Heart left ventricle (tissue), 13 donors: ENCODE results near the gene KRTAP4-16.

Source experiments
- POLR2A ChIP-seq, 2 donors: fragments of 450-650 bp; IDR thresholded peaks; one replicate each; pipeline ENCODE4 v1.6.1; 2017; ENCODE audit warnings: antibody characterized with exemption in 2 of 2, mild to moderate bottlenecking in 2 of 2, moderate library complexity in 2 of 2
- TF ChIP-seq, protein P1 (sequence below), 12 donors: fragments of 200-600 bp; sonication (generic) in 4 of 12; IDR thresholded peaks; one replicate each; pipeline versions ENCODE4 v1.5.0 to v1.8.0; 2018 to 2022; ENCODE audit warnings: antibody characterized with exemption in 12 of 12, mild to moderate bottlenecking in 5 of 12
- donor health status: ischemic (EF 13 %, LVEDD 7.1; RV severe dilation, severe dysfunction).
- donor health status: DM: no; HTN: yes; CAD: no.
- donor health status: DM: no; HTN: no; CAD: no.
- donor health status: ischemic (EF 25% LVEDD 6.9; RV normal size, moderate dysfunction).
- donor health status: ischemic (EF 25% LVEDD 5.7; RV mildly dilated, moderate dysfunction).
- donor health status: ischemic (EF 35%, LVEDD 5.7; RV mildly dilated, moderate dysfunction).
- donor health status: nonischemic (EF 11% LVEDD 7.7; RV severe dilation, severe dysfunction).
- donor health status: DM: yes; HTN: yes; CAD: no.
- donor health status: PGD.
- donor health status: ischemic (EF 29% LVEDD 5.4; RV normal size, mild dysfunction).
- donor health status: nonischemic (EF 23%, LVEDD 6.1; RV moderate dilation, normal function).

DNA sequence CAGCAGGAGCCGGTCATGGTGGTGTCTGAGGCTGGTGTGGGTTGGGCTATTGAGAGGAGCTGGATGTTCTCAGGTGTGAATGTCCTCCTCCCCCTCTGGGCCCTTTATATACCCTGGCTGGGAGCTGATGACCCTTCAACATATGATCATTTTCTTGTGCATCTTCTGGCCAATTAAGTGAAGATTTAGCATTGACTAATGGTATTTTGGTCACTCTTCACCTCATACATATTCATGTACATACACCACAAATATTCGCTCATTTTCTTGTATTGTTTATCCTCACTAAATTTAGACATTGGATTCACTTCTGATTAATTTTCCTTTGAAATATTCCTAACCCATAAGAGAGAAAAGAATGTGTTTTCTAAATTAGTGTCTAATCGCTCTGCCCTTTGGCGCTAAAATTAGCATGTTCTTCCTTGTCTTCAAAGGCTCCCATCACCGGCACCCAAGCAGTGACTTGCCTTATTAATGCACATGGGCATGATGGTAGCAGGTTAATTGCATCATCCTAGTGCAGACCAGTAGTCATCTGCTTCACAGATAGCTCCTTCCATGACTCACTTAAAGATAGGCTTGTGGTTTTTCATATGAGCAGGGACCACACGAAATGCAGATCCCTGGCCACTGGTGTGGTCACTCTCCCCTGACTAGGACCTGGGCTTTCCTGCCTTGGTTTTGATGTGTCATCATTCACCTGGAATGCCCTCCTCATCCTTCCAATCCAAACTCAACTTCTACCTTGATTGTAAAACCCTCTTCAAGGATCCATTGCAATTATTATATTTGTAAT lies 36.0 kb downstream of the KRTAP4-16 start, which contains the start of gene KRTAP2-4:
- TF ChIP-seq, protein P1, sequence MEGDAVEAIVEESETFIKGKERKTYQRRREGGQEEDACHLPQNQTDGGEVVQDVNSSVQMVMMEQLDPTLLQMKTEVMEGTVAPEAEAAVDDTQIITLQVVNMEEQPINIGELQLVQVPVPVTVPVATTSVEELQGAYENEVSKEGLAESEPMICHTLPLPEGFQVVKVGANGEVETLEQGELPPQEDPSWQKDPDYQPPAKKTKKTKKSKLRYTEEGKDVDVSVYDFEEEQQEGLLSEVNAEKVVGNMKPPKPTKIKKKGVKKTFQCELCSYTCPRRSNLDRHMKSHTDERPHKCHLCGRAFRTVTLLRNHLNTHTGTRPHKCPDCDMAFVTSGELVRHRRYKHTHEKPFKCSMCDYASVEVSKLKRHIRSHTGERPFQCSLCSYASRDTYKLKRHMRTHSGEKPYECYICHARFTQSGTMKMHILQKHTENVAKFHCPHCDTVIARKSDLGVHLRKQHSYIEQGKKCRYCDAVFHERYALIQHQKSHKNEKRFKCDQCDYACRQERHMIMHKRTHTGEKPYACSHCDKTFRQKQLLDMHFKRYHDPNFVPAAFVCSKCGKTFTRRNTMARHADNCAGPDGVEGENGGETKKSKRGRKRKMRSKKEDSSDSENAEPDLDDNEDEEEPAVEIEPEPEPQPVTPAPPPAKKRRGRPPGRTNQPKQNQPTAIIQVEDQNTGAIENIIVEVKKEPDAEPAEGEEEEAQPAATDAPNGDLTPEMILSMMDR (IDR thresholded peaks at IDR 0.05), result no peak
- no peak for TF ChIP-seq POLR2A (IDR thresholded peaks at IDR 0.05)
